ENCODE measurements around the gene ING3.
"Not testable (repeated sequence)": the region's sequence is repeated elsewhere in the genome, so short reads cannot be mapped to it uniquely, and the experiment has no call there.

The ING3 gene

DNA sequence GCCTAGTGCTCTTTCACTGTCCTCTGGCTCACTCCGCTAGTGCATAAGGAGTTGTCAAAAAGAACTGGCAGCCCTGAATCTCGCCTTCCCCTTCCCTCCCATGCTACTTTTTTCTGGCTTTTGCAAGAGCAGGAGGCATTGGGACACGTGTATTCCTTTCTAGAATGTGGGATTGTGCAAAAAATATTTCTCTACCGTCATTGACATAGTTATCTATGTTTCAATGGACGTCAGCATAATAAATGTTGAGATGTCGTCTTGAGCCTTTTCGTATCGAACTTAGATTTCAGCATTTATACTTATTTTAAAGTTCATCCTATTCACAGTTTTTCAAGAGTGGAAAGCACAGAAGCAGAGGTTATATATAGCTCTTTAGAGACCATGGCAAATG, 727 bp downstream of the ING3 start:
- no peak for DNase-seq

DNA sequence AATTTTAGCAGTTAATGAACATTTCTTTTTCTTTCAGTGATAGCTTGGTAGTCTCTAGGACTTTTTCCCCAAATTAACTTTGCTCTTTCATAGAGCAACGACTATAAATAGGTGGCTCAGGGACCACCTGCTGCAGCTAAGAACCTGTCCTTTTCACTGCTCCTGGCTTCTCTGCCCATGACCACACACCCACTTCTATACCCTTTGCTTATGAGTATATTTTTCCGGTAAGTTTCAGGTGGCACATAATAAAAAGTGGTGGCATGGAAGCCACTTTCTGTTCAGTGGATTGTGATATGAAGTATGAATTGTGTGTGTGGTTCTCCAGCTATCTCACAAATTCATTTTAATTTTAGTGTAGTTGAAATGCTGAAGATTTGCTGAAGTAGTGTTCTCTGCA, 1.2 kb downstream of the ING3 start:
- DNase-seq = no peak

GRCh38 chr7:120955577-120956149, 5.1 kb downstream of the ING3 start:
- DNase-seq = no peak

- no peak for DNase-seq
Observed at GRCh38 chr7:120959929-120960484, 9.4 kb downstream of the ING3 start.

- no peak for DNase-seq
Observed at GRCh38 chr7:120960714-120961113, 10.1 kb downstream of the ING3 start.

DNA sequence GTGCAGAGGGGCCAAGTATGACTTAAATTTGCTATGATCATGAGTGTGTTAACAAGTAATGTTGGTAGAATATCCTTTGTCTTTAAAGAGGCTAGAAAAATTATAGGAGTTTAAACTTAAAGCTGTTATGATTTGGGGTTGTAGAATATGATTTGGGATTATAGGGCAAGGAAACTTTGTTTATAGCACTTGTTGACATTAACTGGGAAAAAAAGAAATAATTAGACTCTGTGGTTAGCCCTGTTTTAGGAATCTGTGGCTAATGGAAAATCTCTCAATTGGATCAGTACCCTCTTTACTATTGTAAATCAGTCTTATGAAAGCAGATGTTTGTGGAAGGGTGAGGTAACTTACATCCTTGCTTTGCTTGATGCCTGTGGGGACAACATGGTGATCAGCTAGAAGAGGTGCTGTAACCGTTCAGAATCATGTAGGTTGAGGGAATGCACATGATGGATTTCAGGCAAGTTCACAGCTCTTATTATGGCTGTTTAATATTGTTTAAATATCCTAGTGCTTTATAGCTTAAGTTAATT, 11.1 kb downstream of the ING3 start:
- no peak for DNase-seq

- no peak for DNase-seq
Observed at GRCh38 chr7:120964088-120964487, 13.5 kb downstream of the ING3 start.

- DNase-seq = no peak
Observed at GRCh38 chr7:120966961-120967360, 16.4 kb downstream of the ING3 start.

GRCh38 chr7:120973849-120974248, 23.3 kb downstream of the ING3 start:
- DNase-seq = no peak

DNA sequence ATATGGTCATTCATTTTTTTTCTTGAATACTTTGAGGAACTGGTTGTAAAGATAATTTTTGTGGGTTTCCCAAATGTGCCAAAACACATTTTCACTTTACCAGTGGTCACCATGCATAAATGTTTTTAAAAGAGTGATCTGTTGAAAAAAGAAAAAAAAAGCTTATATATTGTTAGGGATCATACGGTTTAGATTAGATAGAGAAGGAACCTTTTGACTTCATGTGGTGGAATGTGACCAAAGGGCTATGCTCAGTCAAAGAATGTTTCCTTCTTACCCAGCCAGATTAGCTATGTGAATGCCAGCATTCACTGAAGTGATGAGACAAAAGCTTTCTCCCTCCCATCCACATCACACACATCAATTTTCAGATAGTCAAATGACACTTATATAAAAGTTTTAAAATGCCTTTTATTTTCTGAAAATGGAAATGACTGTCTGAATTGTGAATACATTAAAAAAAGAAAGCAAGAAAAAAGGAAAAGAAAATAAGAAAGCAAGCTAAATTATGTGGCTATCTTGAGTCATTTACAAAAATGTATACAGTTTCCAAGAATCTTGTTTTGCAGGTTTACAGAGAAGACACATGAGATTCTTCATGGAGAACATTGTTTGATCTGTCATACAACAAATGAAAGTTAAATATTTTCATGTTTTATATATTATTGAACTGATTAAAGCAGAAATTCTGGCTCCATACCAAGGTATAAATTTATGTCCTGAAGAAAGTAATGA, 29.4 kb downstream of the ING3 start:
- no peak for DNase-seq

- no peak for DNase-seq
Observed at GRCh38 chr7:120981117-120981516, 30.5 kb downstream of the ING3 start.

DNA sequence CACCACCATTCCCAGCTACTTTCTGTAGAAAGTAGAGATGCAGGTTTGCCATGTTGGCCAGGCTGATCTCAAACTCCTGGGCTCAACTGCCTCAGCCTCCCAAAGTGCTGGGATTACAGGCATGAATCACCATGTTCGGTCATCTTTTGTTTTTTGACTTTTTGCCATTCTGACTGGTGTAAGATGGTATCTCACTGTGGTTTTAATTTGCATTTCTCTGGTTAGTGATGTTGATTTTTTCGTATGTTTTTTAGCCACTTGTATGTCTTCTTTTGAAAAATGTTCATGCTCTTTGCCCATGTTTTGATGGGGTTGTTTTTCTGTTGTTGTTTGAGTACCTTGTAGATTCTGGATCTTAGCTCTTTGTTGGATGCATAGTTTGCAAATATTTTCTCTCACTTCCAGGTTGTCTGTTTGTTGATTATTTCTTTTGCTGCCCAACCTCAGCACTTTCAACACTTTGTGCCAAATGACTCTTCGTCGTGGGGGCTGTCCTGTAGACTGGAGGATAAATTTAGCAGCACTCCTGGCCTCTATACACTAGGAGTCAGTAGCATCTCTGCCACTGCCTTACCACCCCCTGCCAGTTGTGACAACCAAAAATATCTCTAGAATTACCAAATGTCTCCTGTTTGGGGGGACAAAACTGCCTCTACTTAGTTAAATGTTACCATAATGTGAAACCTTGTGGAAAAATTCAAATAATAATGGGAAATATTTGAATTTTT, 31.5 kb downstream of the ING3 start:
- no peak for DNase-seq

DNA sequence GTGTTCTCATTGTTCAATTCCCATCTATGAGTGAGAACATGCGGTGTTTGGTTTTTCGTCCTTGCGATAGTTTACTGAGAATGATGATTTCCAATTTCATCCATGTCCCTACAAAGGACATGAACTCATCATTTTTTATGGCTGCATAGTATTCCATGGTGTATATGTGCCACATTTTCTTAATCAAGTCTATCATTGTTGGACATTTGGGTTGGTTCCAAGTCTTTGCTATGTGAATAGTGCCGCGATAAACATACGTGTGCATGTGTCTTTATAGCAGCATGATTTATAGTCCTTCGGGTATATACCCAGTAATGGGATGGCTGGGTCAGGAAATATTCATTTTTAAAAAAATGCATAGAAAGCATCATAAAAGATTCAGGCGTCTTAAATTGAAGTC, 33.0 kb downstream of the ING3 start:
- DNase-seq = not testable (repeated sequence)

DNA sequence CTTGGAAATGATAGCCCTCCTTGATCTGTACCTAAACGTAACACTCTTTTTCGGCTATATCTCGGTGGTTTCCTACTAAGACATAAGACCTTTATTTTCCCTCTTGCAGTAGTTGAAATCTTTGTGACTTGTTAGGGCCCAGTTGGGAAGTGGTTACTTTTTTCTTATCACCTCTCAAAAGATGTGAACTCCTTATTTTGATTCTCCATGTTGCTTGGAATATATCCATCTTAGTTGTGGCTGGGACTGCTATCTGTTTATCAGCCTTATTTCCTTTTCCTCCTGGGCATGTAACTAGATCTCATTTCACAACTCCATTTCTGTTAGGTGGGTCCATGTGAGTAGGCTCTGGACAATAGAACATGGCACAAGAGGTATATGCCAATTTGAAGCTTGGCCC, 33.8 kb downstream of the ING3 start:
- no peak for DNase-seq

- no peak for DNase-seq
Observed at GRCh38 chr7:120985130-120985758, 34.7 kb downstream of the ING3 start.

- DNase-seq = no peak
Observed at GRCh38 chr7:120985839-120986238, 35.3 kb downstream of the ING3 start.

- DNase-seq = no peak
Observed at GRCh38 chr7:120986650-120987049, 36.1 kb downstream of the ING3 start.

GRCh38 chr7:120987280-120987679, 36.7 kb downstream of the ING3 start:
- DNase-seq = no peak

DNA sequence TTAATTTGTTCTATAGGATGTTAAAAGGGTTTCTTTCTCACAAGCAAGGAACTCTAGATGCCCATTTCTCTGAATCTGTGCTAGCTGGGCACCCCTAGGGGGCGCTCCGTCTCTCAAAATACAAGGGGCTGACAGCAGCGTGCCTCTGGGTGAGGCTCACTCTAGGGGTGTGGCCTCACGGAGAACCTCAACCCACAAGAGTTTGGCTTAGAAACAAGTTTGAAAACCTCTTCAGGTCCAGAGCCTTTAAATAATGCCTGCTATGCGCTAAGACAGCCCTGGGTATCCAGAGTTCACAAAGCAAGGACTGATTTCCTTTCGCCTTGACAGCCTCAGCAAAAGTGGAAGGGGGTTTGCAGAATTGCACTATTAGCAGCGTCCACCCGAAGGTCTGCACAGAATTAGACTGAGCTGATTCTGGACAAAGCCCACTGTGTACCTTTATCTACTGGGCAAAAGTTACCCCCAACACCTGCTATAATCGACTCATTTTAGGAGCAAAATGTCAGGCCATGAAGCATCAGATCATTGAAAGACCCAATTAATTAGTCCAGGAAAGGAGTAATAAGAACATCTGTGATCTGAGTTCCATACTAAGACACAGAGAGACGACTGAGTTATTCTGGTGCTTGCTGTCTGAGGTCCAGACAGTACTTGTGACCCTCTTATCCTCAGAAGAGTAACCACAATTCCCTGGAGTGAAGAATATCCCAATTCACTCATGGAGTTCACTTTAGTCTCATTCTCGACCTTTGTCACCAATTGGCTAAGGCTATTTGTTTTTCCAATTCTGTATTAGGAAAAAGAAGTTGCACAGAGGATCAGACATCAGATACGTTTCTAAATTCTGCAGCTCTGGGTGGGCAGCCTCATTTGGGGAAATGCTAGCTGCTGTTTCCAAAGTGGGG, 37.4 kb downstream of the ING3 start:
- DNase-seq = peak; percentile 85 to 88

- peak; percentile 7 to 70 for DNase-seq
Observed at GRCh38 chr7:120988591-120989256, 38.1 kb downstream of the ING3 start, which contains the start of gene CPED1. Gene CPED1, plus strand, starts transcription at chr7:120988711. Its CDS starts 911 bp downstream, at chr7:120989622.
